HCT116 (cell line): ENCODE measurements around the gene CTRL. TPM values are rescaled to one million over a fixed set of nuclear protein-coding genes. Genes with fewer than 3 reads are reported as not detected.

Experiments used
- ATAC-seq: fragments of 200-7000 bp; cut with Tn5 transposase; 2 replicates; pipeline ENCODE4 v1.9.1; 2020; ENCODE audit warnings: mild to moderate bottlenecking, moderate library complexity
- BruUV-seq: library from RNA; stranded (reverse); fragments of 400-500 nt; replicated peaks from 2 replicates; lab custom pipeline; 2021; lab: Mats Ljungman, UMichigan
- CTCF ChIA-PET: fragments of 300-600 bp; sonication (Branson Sonifier 250); formaldehyde crosslinking; loops from one replicate; lab custom pipeline; 2021; ENCODE audit warnings: antibody characterized with exemption; lab: Charles Lee
- POLR2A ChIA-PET: fragments of 300-600, 350-600 bp; sonication (Branson Sonifier 250); formaldehyde crosslinking; loops from one replicate; lab custom pipeline; 2021; ENCODE audit warnings: antibody characterized with exemption; lab: Charles Lee
- RAD21 ChIA-PET, 2 experiments: fragments of 300-600 bp; sonication (Branson Sonifier 250); formaldehyde crosslinking; loops; one replicate each; lab custom pipeline; 2023; ENCODE audit warnings: low total read pairs in 2 of 2; ENCODE audit not compliant: uncharacterized antibody in 2 of 2, unreplicated experiment in 2 of 2, low non-redundant PET in 1 of 2; lab: Charles Lee
- DNase-seq: peaks from one replicate; pipeline ENCODE4 v3.0.0-alpha.2; 2010; ENCODE audit warnings: low read depth, low spot score
- H2AFZ ChIP-seq: fragments of 200-600 bp; shearing (Covaris generic), sonication (generic); 2 replicates; pipeline ENCODE4 v1.6.1; 2017; ENCODE audit warnings: low read depth, mixed run types, mixed read lengths, antibody characterized with exemption, low read length; ENCODE audit not compliant: poor library complexity, severe bottlenecking
- H3K27ac ChIP-seq: 2 replicates; pipeline ENCODE4 v1.5.1; 2012; ENCODE audit warnings: low read depth, low read length
- H3K27me3 ChIP-seq: fragments of 200-600 bp; sonication (generic); 2 replicates; pipeline ENCODE4 v1.6.1; 2016; ENCODE audit warnings: mixed run types, low read length, mixed read lengths; ENCODE audit not compliant: insufficient read depth
- H3K36me3 ChIP-seq, 2 experiments: fragments of 200-500 bp in 1 of 2; fragments of 200-600 bp in 1 of 2; sonication (Bioruptor generic) in 1 of 2; sonication (generic) in 1 of 2; 2 replicates each; pipeline versions ENCODE4 v1.5.1 to v1.6.1; 2014 to 2016; ENCODE audit warnings: low read length in 2 of 2, inconsistent platforms in 1 of 2, mixed read lengths in 1 of 2, mixed run types in 1 of 2; ENCODE audit not compliant: insufficient read depth in 2 of 2, control insufficient read depth in 1 of 2
- H3K4me1 ChIP-seq, 2 experiments: fragments of 200-600 bp in 1 of 2; sonication (generic) in 1 of 2; 2 replicates each; pipeline versions ENCODE4 v1.5.1 to v1.6.1; 2012 to 2017; ENCODE audit warnings: low read length in 2 of 2, inconsistent platforms in 1 of 2, mild to moderate bottlenecking in 1 of 2, mixed read lengths in 1 of 2, mixed run types in 1 of 2, moderate library complexity in 1 of 2; ENCODE audit not compliant: insufficient read depth in 2 of 2, control insufficient read depth in 1 of 2
- H3K4me2 ChIP-seq: fragments of 200-600 bp; sonication (generic); 2 replicates; pipeline ENCODE4 v1.6.1; 2017; ENCODE audit warnings: mixed run types, low read length, mixed read lengths
- H3K4me3 ChIP-seq, 2 experiments: fragments of 200-600 bp in 1 of 2; sonication (generic) in 1 of 2; replicated peaks in 1 of 2; 2 replicates each; pipeline ENCODE4 v1.5.1; 2011 to 2016; ENCODE audit warnings: low read length in 2 of 2, control low read depth in 1 of 2, low read depth in 1 of 2, mild to moderate bottlenecking in 1 of 2, mixed read lengths in 1 of 2, mixed run types in 1 of 2
- H3K79me2 ChIP-seq: fragments of 200-600 bp; sonication (generic); 2 replicates; pipeline ENCODE4 v1.6.1; 2017; ENCODE audit warnings: mild to moderate bottlenecking, mixed run types, low read length, moderate library complexity, mixed read lengths; ENCODE audit not compliant: insufficient read depth
- H3K9ac ChIP-seq: fragments of 200-600 bp; sonication (generic); 2 replicates; pipeline ENCODE4 v1.6.1; 2016; ENCODE audit warnings: low read length, mixed read lengths
- H3K9me2 ChIP-seq: fragments of 200-600 bp; sonication (generic), shearing (Covaris generic); 2 replicates; pipeline ENCODE4 v1.6.1; 2017; ENCODE audit warnings: mixed run types, mild to moderate bottlenecking, moderate library complexity; ENCODE audit not compliant: insufficient read depth
- H3K9me3 ChIP-seq, 2 experiments: fragments of 200-500 bp in 1 of 2; fragments of 200-600 bp in 1 of 2; sonication (Bioruptor generic) in 1 of 2; sonication (generic) in 1 of 2; 2 replicates each; pipeline ENCODE4 v1.6.1; 2014 to 2017; ENCODE audit warnings: low read length in 2 of 2, mixed read lengths in 2 of 2, inconsistent platforms in 1 of 2, low read depth in 1 of 2, mild to moderate bottlenecking in 1 of 2, mixed run types in 1 of 2, moderate library complexity in 1 of 2; ENCODE audit not compliant: control insufficient read depth in 1 of 2, insufficient read depth in 1 of 2
- H4K20me1 ChIP-seq: fragments of 200-600 bp; sonication (generic), shearing (Covaris generic); 2 replicates; pipeline ENCODE4 v1.6.1; 2017; ENCODE audit warnings: mixed run types, mild to moderate bottlenecking, moderate library complexity; ENCODE audit not compliant: insufficient read depth
- CBX3 ChIP-seq: IDR thresholded peaks from 2 replicates; pipeline ENCODE4 v1.6.1; 2012; ENCODE audit warnings: low read depth
- CTCF ChIP-seq, 3 experiments: fragments of 200-600 bp in 1 of 3; sonication (generic) in 1 of 3; IDR thresholded peaks in 2 of 3; conservative IDR thresholded peaks in 1 of 3; 2 replicates each; pipeline ENCODE4 v1.5.1; 2012 to 2017; ENCODE audit warnings: low read depth in 2 of 3, low read length in 2 of 3, antibody characterized with exemption in 1 of 3, borderline replicate concordance in 1 of 3, control low read depth in 1 of 3, mild to moderate bottlenecking in 1 of 3, mixed read lengths in 1 of 3, mixed run types in 1 of 3, moderate library complexity in 1 of 3; ENCODE audit not compliant: insufficient read depth in 1 of 3
- EGR1 ChIP-seq: IDR thresholded peaks from 2 replicates; pipeline ENCODE4 v1.6.1; 2012; ENCODE audit warnings: low read depth
- ELF1 ChIP-seq: IDR thresholded peaks from 2 replicates; pipeline ENCODE4 v1.6.1; 2012; ENCODE audit warnings: low read depth, borderline replicate concordance
- EZH2phosphoT487 ChIP-seq: fragments of 200-600 bp; IDR thresholded peaks from 2 replicates; pipeline ENCODE4 v1.6.1; 2018; ENCODE audit warnings: antibody characterized with exemption, borderline replicate concordance
- FOSL1 ChIP-seq: IDR thresholded peaks from 2 replicates; pipeline ENCODE4 v1.6.1; 2012; ENCODE audit warnings: low read depth
- POLR2A ChIP-seq: IDR thresholded peaks from 2 replicates; pipeline ENCODE4 v1.7.0; 2011; ENCODE audit warnings: borderline replicate concordance; ENCODE audit not compliant: insufficient read depth, insufficient read length; ENCODE audit errors: extremely low read depth
- POLR2AphosphoS5 ChIP-seq: IDR thresholded peaks from 2 replicates; pipeline ENCODE4 v1.6.1; 2011; ENCODE audit warnings: mild to moderate bottlenecking, low read depth, low read length, moderate library complexity
- SP1 ChIP-seq: IDR thresholded peaks from 2 replicates; pipeline ENCODE4 v1.6.1; 2012; ENCODE audit warnings: low read depth
- ZBTB33 ChIP-seq: IDR thresholded peaks from 2 replicates; pipeline ENCODE4 v1.6.1; 2011; ENCODE audit warnings: mild to moderate bottlenecking, low read length, moderate library complexity; ENCODE audit not compliant: insufficient replicate concordance; ENCODE audit errors: extremely low read depth
- ZFX ChIP-seq: fragments of 450-650 bp; IDR thresholded peaks from 2 replicates; pipeline ENCODE4 v1.6.1; 2017
- intact Hi-C: fragments of 100-400 bp; cut with micrococcal nuclease; formaldehyde crosslinking; loops from 2 replicates; pipeline ENCODE4 v1.10.0; 2022
- total RNA-seq: library from RNA; stranded (reverse); gene quantifications from one replicate; pipeline ENCODE4 v1.2.1, GENCODE V29; 2021; ENCODE audit not compliant: unreplicated experiment

Gene CTRL
- total RNA-seq, 1 experiment from 2014 or later: 3.4 TPM

- Histone ChIP-seq H3K36me3 (peaks cover 46 to 71% of the 10 kb centered on the region in 2 experiments; a peak in 3 of 4 replicates), H3K27ac (no peak overlapping the region), H3K9me2 (no peaks in the 10 kb centered on the region), H3K27me3 (no peaks in the 10 kb centered on the region), H3K4me2 (no peak overlapping the region), H2AFZ (no peak overlapping the region), H4K20me1 (peaks cover 3% of the 10 kb centered on the region; the same call in 1 of the 2 replicates), H3K4me3 (no peak overlapping the region), H3K4me1 (no peaks in the 10 kb centered on the region), H3K9ac (no peak overlapping the region), H3K79me2 (peaks cover 12% of the 10 kb centered on the region), H3K9me3 (no peaks in the 10 kb centered on the region)
- ChIA-PET CTCF (interaction anchor here (1.0 kb wide), 1 partner anchor 160 kb away, joined by 3 read pairs; no protein-coding TSS in a partner anchor), POLR2A (no interaction called here), RAD21 (no interaction called here)
- BruUV-seq: no TSS peak
- DNase-seq (no peak), ATAC-seq (no peak)
- no peak for TF ChIP-seq EZH2phosphoT487
- no peak for TF ChIP-seq CBX3
- no peak for TF ChIP-seq CTCF (IDR thresholded peaks at IDR 0.05 in 2 of 3, conservative IDR thresholded peaks at IDR 0.05 in 1 of 3; ENCODE audit: borderline replicate concordance in 1 of 3, insufficient read depth in 1 of 3, low read depth in 2 of 3, low read length in 2 of 3)
- TF ChIP-seq POLR2AphosphoS5: no peak
- TF ChIP-seq ZFX: no peak
- TF ChIP-seq FOSL1: no peak
- TF ChIP-seq ZBTB33: no peak
- TF ChIP-seq ELF1: no peak
- TF ChIP-seq SP1: no peak
- no peak for TF ChIP-seq EGR1
- TF ChIP-seq POLR2A: no peak
- intact Hi-C loops: loop anchor here (10.0 kb wide), 1 partner anchor 344 kb away; no protein-coding TSS in a partner anchor
These were observed 51.1 kb downstream of the CTRL start for GRCh38 chr16:67880584-67880983.
